ENCODE data around the gene LUZP4.
"Not testable (repeated sequence)": the region's sequence is repeated elsewhere in the genome, so short reads cannot be mapped to it uniquely, and the experiment has no call there.

Gene LUZP4

DNA sequence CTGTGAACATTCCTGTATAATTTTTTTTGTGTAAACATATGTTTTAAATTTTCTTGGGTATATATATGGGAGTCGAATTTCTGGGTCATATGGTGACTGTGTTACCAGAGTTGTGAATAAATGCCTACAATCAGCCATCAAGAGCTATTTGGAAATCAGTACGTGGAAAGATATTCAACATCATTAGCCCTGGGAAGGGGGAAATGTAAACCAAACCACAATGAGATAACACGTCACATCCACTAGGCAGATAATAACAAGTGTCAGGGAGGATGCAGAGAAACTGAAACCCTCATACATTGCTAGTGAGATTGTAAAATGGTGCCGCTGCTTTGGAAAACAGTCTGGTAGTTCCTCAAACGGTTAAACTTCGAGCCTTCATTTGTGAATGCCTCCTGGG is 43.9 kb downstream of the LUZP4 start:
- FAIRE-seq (no peak), DNase-seq (ENCODE audit: insufficient read length, low spot score) (no peak)

DNA sequence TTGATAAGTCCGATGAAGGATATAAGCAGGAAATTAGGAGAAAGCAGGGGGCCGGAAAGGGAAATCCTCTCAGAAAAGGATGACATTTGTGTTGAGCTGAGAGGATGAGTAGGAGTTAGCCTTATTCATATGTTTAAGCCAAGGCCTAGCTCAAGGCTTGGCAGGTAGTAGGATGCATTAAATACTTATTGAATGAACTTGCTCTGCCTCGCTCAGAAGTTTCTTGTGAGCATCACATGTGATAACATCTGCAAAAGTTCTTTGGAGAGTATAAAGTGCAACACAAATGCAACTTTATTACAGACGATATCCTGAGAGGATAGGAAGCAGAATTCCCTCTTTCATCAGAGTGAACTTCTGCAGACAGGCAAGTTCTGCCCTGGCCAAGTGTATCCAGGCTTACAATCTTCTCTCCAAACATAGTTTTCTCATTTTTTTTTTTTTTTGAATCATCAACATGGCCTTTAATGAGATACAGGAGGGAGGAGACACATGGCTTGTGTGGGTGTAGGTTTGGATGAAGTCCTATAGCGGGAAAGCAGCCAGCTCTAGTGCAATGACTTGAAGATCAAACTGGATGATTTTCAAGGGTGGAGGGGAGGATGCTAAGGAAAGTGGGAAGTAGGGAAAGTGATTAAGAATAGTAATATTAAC is 48.1 kb downstream of the LUZP4 start:
- FAIRE-seq (no peak), DNase-seq (ENCODE audit: insufficient read length, low spot score) (no peak)

DNA sequence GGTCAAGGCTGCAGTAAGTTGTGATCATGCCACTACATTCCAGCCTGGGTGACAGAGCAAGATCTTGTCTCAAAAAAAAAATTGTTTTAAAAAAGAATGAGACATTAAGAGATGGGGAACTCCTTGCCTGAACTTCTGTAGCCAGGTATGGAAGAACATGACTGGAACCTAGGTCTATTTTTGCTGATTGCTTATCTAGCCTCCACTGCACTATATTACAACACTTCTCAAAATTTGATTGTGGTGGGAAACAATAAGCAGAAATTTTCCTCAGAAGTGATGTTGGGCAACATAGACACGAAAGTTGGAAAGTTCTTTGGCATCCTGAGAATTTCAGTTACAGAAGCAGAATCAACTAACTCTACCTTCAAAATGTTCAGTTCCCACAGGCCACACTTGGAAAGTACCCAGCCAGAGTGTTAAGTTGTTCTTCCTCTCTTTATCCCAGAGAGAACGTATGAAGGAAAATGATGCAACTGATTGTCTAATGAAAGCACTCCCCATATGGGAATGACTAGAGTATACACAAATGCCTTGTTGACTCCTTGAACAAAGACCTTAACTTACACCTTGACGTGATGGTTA is 50.0 kb downstream of the LUZP4 start:
- no peak for DNase-seq (ENCODE audit: insufficient read length, low spot score)
- no peak for FAIRE-seq

DNA sequence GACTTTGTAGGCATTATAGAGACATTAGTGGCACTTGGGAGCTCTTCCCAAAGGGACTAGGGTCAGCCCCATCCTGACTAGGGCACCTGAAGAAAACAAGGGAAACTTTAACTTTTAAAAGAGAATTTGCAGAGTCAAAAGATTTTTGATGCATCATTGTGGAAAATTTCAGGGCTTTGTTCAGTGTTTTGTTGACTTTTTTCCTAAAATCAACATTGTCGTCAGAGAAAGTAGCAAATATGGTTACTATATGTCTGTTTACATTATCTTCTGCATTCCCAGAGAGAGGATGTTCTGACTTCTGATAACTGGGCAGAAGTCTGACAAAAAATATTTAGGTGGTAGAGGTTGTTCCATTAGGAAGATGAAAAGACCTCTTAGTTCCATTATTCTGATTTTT is 51.9 kb downstream of the LUZP4 start:
- no peak for FAIRE-seq
- DNase-seq (ENCODE audit: insufficient read length, low spot score), result no peak

DNA sequence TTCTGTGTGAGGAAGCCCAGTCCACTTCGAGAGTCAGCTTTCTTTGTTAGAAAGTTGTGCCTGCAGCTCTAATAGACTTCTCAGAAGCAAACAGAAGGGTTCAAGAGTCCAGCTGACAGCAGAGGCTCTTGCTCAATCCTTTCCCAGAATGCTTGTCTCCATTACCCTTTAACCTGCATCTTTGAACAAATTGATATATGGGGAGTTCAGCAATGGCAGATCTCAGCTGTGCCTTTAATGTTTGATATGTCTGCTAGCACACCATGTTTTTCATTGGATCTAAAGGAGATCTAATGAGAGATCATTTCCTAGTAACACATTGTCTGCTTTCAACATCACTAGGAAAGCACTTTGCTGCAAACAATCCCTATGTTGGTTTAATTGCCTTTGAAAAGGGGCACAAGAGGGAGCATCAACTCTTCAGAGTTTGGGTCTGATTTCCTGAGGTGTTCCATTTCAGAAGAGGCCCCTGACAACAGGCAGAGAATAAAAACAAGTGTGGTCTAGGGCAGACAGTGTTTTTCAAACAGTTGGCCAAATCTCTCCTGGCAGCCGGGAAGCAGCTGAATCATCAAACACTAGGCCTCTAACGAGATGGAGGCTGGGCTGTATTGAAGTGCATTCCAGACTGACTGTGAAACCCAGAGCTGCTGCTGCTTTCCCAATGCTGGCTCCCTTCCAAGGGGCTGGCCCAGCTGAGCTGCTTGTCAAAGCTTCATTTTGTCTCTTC is 55.5 kb downstream of the LUZP4 start:
- DNase-seq (ENCODE audit: insufficient read length, low spot score), result no peak
- FAIRE-seq, result no peak

DNA sequence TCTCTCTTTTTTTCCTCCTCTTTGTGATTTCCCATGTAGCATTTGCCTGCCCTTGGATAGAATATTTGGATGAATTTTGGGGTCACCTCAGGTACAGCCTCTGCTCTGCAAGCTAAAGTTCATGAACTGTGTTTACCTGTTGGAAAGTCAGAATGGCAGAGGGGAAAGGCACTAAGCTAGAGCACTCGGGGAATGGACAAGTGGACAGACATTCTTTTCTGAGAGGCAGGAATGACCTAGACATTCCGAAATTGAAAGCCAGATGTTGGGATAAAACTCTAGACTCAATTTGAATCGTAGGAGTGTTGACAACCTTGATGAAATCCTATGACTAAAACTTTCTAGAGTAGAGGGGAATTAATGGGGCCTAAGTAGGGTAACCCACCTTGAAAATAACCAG is 56.1 kb downstream of the LUZP4 start:
- DNase-seq (ENCODE audit: insufficient read length, low spot score) (no peak), FAIRE-seq (no peak)

DNA sequence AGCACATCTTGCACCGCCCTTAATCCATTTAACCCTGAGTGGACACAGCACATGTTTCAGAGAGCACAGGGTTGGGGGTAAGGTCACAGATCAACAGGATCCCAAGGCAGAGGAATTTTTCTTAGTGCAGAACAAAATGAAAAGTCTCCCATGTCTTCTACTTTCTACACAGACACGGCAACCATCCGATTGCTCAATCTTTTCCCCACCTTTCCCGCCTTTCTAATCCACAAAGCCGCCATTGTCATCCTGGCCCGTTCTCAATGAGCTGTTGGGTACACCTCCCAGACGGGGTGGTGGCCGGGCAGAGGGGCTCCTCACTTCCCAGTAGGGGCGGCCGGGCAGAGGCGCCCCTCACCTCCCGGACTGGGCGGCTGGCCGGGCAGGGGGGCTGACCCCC is 57.2 kb downstream of the LUZP4 start:
- DNase-seq (ENCODE audit: insufficient read length, low spot score); FAIRE-seq: not testable (repeated sequence)

DNA sequence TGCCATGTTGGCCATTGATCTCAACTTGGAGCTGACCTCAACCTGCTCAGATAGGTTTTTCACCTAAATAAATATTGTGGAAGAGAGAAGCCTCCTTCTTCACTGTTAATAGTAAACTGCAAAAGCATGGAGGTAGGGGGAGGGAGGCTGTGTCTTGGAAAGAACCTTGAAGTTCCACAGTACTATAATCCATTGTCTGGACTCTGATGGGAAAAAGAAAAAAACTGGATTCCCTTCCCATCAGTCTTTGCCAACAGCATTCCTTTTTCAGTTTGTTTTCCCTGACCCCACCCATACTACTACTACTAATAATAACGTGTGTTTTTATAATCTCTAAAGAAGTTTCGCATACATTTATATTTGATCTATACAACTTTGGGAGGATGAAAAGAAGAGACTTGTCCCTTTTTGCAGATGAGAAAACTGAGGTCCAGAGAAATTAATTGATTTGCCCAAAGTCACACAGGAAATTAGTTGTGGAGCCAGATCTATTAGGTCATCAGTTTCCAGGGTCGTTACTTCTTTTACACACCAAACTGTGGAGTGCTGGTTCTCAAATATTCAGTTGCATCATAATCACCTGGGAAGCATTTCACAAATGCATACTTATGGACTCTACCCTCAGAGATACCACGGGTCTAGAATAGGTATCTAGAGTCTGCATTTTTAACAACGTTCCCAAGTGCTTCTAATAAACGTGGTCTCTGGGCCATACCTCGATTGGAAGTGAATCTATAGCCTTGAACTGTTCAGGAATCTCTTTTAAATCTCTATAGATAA is 59.1 kb downstream of the LUZP4 start:
- FAIRE-seq, result no peak

DNA sequence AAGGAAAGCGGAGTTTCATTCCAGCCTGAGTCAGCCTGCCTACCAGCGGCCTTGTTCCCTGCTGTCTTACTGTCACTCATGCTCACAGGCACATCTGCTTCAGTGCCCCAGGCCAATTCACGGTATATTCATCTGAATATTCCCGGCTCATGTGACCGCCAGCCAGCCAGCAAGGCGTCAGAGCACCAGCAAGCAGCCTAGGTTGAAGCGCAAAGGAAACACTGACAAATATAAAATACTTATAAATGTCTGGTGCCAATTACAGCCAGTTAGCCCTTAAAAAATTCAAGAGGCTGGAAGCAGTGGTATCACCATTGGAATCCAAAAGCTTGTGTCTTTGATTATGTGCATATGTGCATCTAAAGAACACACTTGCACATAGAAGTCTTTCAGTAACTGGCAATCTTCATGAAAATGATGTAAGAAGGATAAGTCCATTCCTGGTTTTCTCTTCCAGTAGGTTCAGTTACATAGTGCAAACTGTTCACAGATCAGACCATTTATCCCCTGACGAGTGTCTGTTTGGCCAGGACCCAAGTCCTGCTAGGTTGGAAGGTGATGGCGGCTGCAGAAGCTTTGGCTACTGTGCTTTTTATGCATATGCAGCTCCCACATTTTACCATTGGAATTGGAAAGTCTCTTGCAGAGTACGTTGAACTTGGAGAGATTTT is 61.3 kb downstream of the LUZP4 start:
- FAIRE-seq, result no peak

More for the DNA sequence above, 59.1 kb downstream of the LUZP4 start:
- no peak for DNase-seq (ENCODE audit: insufficient read length, low spot score)

DNA sequence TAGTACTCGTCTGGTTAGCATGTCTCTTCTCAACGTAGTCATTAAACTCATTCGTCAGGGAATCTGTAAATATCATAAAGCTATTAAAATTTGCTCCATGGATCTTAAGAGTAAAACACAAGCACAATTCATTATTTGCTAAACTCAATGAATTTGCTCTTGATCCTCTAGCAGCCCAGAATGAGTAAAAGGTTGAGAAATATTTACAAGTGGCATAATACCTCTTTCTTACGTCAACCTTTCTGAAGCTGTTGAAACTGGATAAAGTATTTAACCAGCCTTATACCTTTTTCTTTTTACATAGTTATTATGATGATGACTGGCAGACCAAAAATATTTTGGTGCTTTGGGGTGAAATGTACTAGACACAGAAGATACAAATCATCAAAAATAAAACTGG is 66.9 kb downstream of the LUZP4 start:
- no peak for DNase-seq (ENCODE audit: insufficient read length, low spot score)
- FAIRE-seq, result no peak

More for the DNA sequence above, 61.3 kb downstream of the LUZP4 start:
- DNase-seq (ENCODE audit: insufficient read length, low spot score), result no peak
